Caco-2 (cell line): ENCODE measurements around the gene CFAP54. TPM values are rescaled to one million over a fixed set of nuclear protein-coding genes. Genes with fewer than 3 reads are reported as not detected.

Experiments used
- BruUV-seq: library from RNA; stranded (reverse); fragments of 400-500 nt; replicated peaks from 2 replicates; lab custom pipeline; 2021; lab: Mats Ljungman, UMichigan
- CTCF ChIA-PET: fragments of 300-600 bp; sonication (Branson Sonifier 250); formaldehyde crosslinking; loops from one replicate; lab custom pipeline; 2022; ENCODE audit warnings: antibody characterized with exemption; lab: Charles Lee
- POLR2A ChIA-PET: fragments of 300-600 bp; sonication (Branson Sonifier 250); formaldehyde crosslinking; loops from one replicate; lab custom pipeline; 2022; ENCODE audit warnings: antibody characterized with exemption; lab: Charles Lee
- DNase-seq, 2 experiments: peaks; one replicate each; pipeline versions ENCODE4 v3.0.0 to v3.0.0-alpha.2; 2020 to 2022
- H3K27me3 ChIP-seq: replicated peaks from 2 replicates; pipeline ENCODE4 v1.6.0; 2011; ENCODE audit warnings: low read length; ENCODE audit not compliant: control insufficient read depth, insufficient read depth
- H3K36me3 ChIP-seq: 2 replicates; pipeline ENCODE4 v1.5.1; 2011; ENCODE audit warnings: low read length; ENCODE audit not compliant: control insufficient read depth, insufficient read depth
- H3K4me1 ChIP-seq: fragments of 250-450 bp; sonication (Bioruptor Pico); 2 replicates; pipeline ENCODE4 v1.5.1; 2020; ENCODE audit warnings: mild to moderate bottlenecking
- H3K4me3 ChIP-seq: 2 replicates; pipeline ENCODE4 v1.5.1; 2011; ENCODE audit warnings: low read depth, mild to moderate bottlenecking, control low read depth, low read length
- H3K9me3 ChIP-seq: fragments of 250-450 bp; sonication (Bioruptor Pico); 2 replicates; pipeline ENCODE4 v1.5.1; 2020; ENCODE audit warnings: mild to moderate bottlenecking, moderate library complexity
- H3K27ac Mint-ChIP-seq: one replicate; pipeline ENCODE4 v1.8.0; 2022; ENCODE audit warnings: mixed read lengths; ENCODE audit not compliant: unreplicated experiment
- H3K27me3 Mint-ChIP-seq: one replicate; pipeline ENCODE4 v1.8.0; 2022; ENCODE audit warnings: mixed read lengths; ENCODE audit not compliant: insufficient read depth, unreplicated experiment
- H3K36me3 Mint-ChIP-seq: one replicate; pipeline ENCODE4 v1.8.0; 2022; ENCODE audit warnings: mild to moderate bottlenecking, mixed read lengths; ENCODE audit not compliant: insufficient read depth, unreplicated experiment
- H3K4me1 Mint-ChIP-seq: one replicate; pipeline ENCODE4 v1.8.0; 2022; ENCODE audit warnings: low read depth, mixed read lengths; ENCODE audit not compliant: unreplicated experiment
- H3K4me3 Mint-ChIP-seq: one replicate; pipeline ENCODE4 v1.8.0; 2022; ENCODE audit warnings: mild to moderate bottlenecking, moderate library complexity, mixed read lengths; ENCODE audit not compliant: unreplicated experiment
- H3K9me3 Mint-ChIP-seq: one replicate; pipeline ENCODE4 v1.8.0; 2022; ENCODE audit warnings: mixed read lengths; ENCODE audit not compliant: unreplicated experiment
- CTCF ChIP-seq, 2 experiments: fragments of 200-600 bp in 1 of 2; IDR thresholded peaks; 1 replicate in 1 of 2; 2 replicates in 1 of 2; pipeline versions ENCODE4 v1.5.1 to v1.8.0; 2011 to 2022; ENCODE audit warnings: antibody characterized with exemption in 1 of 2, control low read depth in 1 of 2, inconsistent platforms in 1 of 2, low read depth in 1 of 2, low read length in 1 of 2, mild to moderate bottlenecking in 1 of 2, moderate library complexity in 1 of 2; ENCODE audit not compliant: insufficient read depth in 1 of 2, severe bottlenecking in 1 of 2, unreplicated experiment in 1 of 2
- intact Hi-C: fragments of 100-400 bp; cut with micrococcal nuclease; formaldehyde crosslinking; loops from one replicate; pipeline ENCODE4 v1.10.0; 2022; ENCODE audit not compliant: unreplicated experiment
- total RNA-seq: library from RNA; stranded (reverse); gene quantifications from 2 replicates; pipeline ENCODE4 v1.2.3, GENCODE V29; 2022

The CFAP54 gene
- total RNA-seq, 1 experiment from 2014 or later = 0.14 TPM

- no peak for DNase-seq
- Histone ChIP-seq H3K27me3 (no peaks in the 10 kb centered on the region; the same call in 1 of the 2 replicates), H3K4me3 (no peak overlapping the region), H3K9me3 (no peaks in the 10 kb centered on the region), H3K4me1 (no peaks in the 10 kb centered on the region), H3K36me3 (no peaks in the 10 kb centered on the region)
- Mint-ChIP-seq H3K4me3 (no peak overlapping the region), H3K27me3 (peaks cover 5% of the 10 kb centered on the region), H3K27ac (no peak overlapping the region), H3K36me3 (no peaks in the 10 kb centered on the region), H3K4me1 (no peaks in the 10 kb centered on the region), H3K9me3 (no peaks in the 10 kb centered on the region)
- POLR2A ChIA-PET = no interaction called here
- intact Hi-C loops = no loop called here
- CTCF ChIA-PET = no interaction called here
- BruUV-seq = no TSS peak
- no peak for TF ChIP-seq CTCF (IDR thresholded peaks at IDR 0.05; ENCODE audit: insufficient read depth in 1 of 2, low read depth in 1 of 2, low read length in 1 of 2, severe bottlenecking in 1 of 2, unreplicated experiment in 1 of 2)
Observed at GRCh38 chr12:96623155-96623554, 133.8 kb downstream of the CFAP54 start.

GRCh38 chr12:96623656-96624217, 134.4 kb downstream of the CFAP54 start:
- Histone ChIP-seq H3K9me3 (no peaks in the 10 kb centered on the region), H3K4me3 (no peak overlapping the region), H3K36me3 (no peaks in the 10 kb centered on the region), H3K4me1 (no peaks in the 10 kb centered on the region), H3K27me3 (no peaks in the 10 kb centered on the region; the same call in 1 of the 2 replicates)
- DNase-seq = no peak
- peaks cover 5% of the 10 kb centered on the region for H3K27me3 Mint-ChIP-seq
- no peaks in the 10 kb centered on the region for H3K4me1 Mint-ChIP-seq
- H3K27ac Mint-ChIP-seq = no peak overlapping the region
- CTCF ChIA-PET = no interaction called here
- H3K9me3 Mint-ChIP-seq = no peaks in the 10 kb centered on the region
- H3K4me3 Mint-ChIP-seq = no peak overlapping the region
- no TSS peak for BruUV-seq
- H3K36me3 Mint-ChIP-seq = no peaks in the 10 kb centered on the region
- no peak for TF ChIP-seq CTCF (IDR thresholded peaks at IDR 0.05; ENCODE audit: insufficient read depth in 1 of 2, low read depth in 1 of 2, low read length in 1 of 2, severe bottlenecking in 1 of 2, unreplicated experiment in 1 of 2)
- POLR2A ChIA-PET = no interaction called here
- intact Hi-C loops = no loop called here

- Mint-ChIP-seq H3K4me1 (no peaks in the 10 kb centered on the region), H3K9me3 (no peaks in the 10 kb centered on the region), H3K27ac (no peak overlapping the region), H3K4me3 (no peak overlapping the region), H3K36me3 (no peaks in the 10 kb centered on the region), H3K27me3 (peaks cover 10% of the 10 kb centered on the region)
- intact Hi-C loops = no loop called here
- no peak for TF ChIP-seq CTCF (IDR thresholded peaks at IDR 0.05; ENCODE audit: insufficient read depth in 1 of 2, low read depth in 1 of 2, low read length in 1 of 2, severe bottlenecking in 1 of 2, unreplicated experiment in 1 of 2)
- no peak for DNase-seq
- Histone ChIP-seq H3K36me3 (no peaks in the 10 kb centered on the region), H3K9me3 (no peaks in the 10 kb centered on the region; the same call in 1 of the 2 replicates), H3K4me1 (no peaks in the 10 kb centered on the region), H3K27me3 (no peaks in the 10 kb centered on the region; the same call in 1 of the 2 replicates), H3K4me3 (no peak overlapping the region)
- ChIA-PET POLR2A (no interaction called here), CTCF (no interaction called here)
- no TSS peak for BruUV-seq
Observed at GRCh38 chr12:96635844-96636243, 146.5 kb downstream of the CFAP54 start.
